Activated CD8-positive, alpha-beta T cell treated with anti-CD3 and anti-CD28 coated beads, Interleukin-2, amount 10 ng/mL, durations not matched to agents 7 days and 5 days (primary cell): Measurements from ENCODE around the gene KRT7. TPM values are rescaled to one million over a fixed set of nuclear protein-coding genes. Genes with fewer than 3 reads are reported as not detected.

Experiments used
- ATAC-seq: fragments of 150-1000 bp; cut with Tn5 transposase; one replicate; pipeline ENCODE4 v1.10.0; 2021; ENCODE audit warnings: moderate library complexity
- CTCF ChIA-PET: fragments of 350-600 bp; sonication (Branson Sonifier 250); formaldehyde crosslinking; loops from one replicate; lab custom pipeline; 2021; ENCODE audit warnings: antibody characterized with exemption; lab: Charles Lee
- POLR2A ChIA-PET: fragments of 350-600 bp; sonication (Branson Sonifier 250); formaldehyde crosslinking; loops from one replicate; lab custom pipeline; 2021; ENCODE audit warnings: antibody characterized with exemption; lab: Charles Lee
- DNase-seq: peaks from one replicate; pipeline ENCODE4 v3.0.0-alpha.2; 2020
- H3K27ac Mint-ChIP-seq: one replicate; pipeline ENCODE4 v1.8.0; 2021; ENCODE audit warnings: mild to moderate bottlenecking, mixed read lengths
- H3K27me3 Mint-ChIP-seq: one replicate; pipeline ENCODE4 v1.8.0; 2021; ENCODE audit warnings: low read depth, mixed read lengths
- H3K36me3 Mint-ChIP-seq: one replicate; pipeline ENCODE4 v1.8.0; 2021; ENCODE audit warnings: low read depth, mixed read lengths
- H3K4me1 Mint-ChIP-seq: one replicate; pipeline ENCODE4 v1.8.0; 2021; ENCODE audit warnings: low read depth, mixed read lengths
- H3K4me3 Mint-ChIP-seq: one replicate; pipeline ENCODE4 v1.8.0; 2021; ENCODE audit warnings: mild to moderate bottlenecking, mixed read lengths
- H3K9me3 Mint-ChIP-seq: one replicate; pipeline ENCODE4 v1.8.0; 2022; ENCODE audit warnings: mixed read lengths; ENCODE audit not compliant: insufficient read depth
- total RNA-seq, 2 experiments: library from RNA; stranded (reverse); gene quantifications; one replicate each; pipeline ENCODE4 v1.2.3, GENCODE V29; 2021

Gene KRT7
- 10 to 100 TPM; 14.4 to 14.7 TPM for total RNA-seq

- DNase-seq (no peak), ATAC-seq (no peak)
- H3K9me3 Mint-ChIP-seq: no peaks in the 10 kb centered on the region
- H3K4me1 Mint-ChIP-seq: no peaks in the 10 kb centered on the region
- H3K27ac Mint-ChIP-seq: no peak within 1 kb of the TSS
- CTCF ChIA-PET: interaction anchor here (1.8 kb wide), 1 partner anchor 11 kb away, joined by 5 read pairs; no protein-coding TSS in a partner anchor
- no peaks in the 10 kb centered on the region for H3K36me3 Mint-ChIP-seq
- H3K4me3 Mint-ChIP-seq: no peak within 1 kb of the TSS
- peaks cover 57% of the 10 kb centered on the region for H3K27me3 Mint-ChIP-seq
- POLR2A ChIA-PET: no interaction called here
Measured at GRCh38 chr12:52232674-52233461, at the start of gene KRT7. Gene KRT7, plus strand, starts transcription at chr12:52233243. Its CDS starts 54 bp downstream, at chr12:52233297.

GRCh38 chr12:52183544-52183910 is 49.5 kb upstream of the KRT7 start:
- POLR2A ChIA-PET: no interaction called here
- CTCF ChIA-PET: no interaction called here
- ATAC-seq (no peak), DNase-seq (no peak)
- Mint-ChIP-seq H3K4me1 (peaks cover 7% of the 10 kb centered on the region), H3K27me3 (no peaks in the 10 kb centered on the region), H3K4me3 (no peak overlapping the region), H3K9me3 (no peaks in the 10 kb centered on the region), H3K27ac (no peak overlapping the region), H3K36me3 (no peaks in the 10 kb centered on the region)

GRCh38 chr12:52183971-52184370 is 49.1 kb upstream of the KRT7 start:
- POLR2A ChIA-PET: no interaction called here
- H3K36me3 Mint-ChIP-seq: no peaks in the 10 kb centered on the region
- H3K27ac Mint-ChIP-seq: no peak overlapping the region
- H3K4me3 Mint-ChIP-seq: no peak overlapping the region
- H3K4me1 Mint-ChIP-seq: peaks cover 7% of the 10 kb centered on the region
- no peaks in the 10 kb centered on the region for H3K27me3 Mint-ChIP-seq
- CTCF ChIA-PET: no interaction called here
- no peak for ATAC-seq
- no peak for DNase-seq
- no peaks in the 10 kb centered on the region for H3K9me3 Mint-ChIP-seq

GRCh38 chr12:52184813-52185212 is 48.2 kb upstream of the KRT7 start:
- ATAC-seq (no peak), DNase-seq (no peak)
- H3K27me3 Mint-ChIP-seq: no peaks in the 10 kb centered on the region
- ChIA-PET POLR2A (no interaction called here), CTCF (interaction anchor here (0.7 to 2.4 kb wide), 3 partner anchors 8 to 93 kb away, joined by 3 to 10 read pairs (median 3); no protein-coding TSS in a partner anchor)
- H3K27ac Mint-ChIP-seq: no peak overlapping the region
- peaks cover 12% of the 10 kb centered on the region for H3K4me1 Mint-ChIP-seq
- H3K9me3 Mint-ChIP-seq: no peaks in the 10 kb centered on the region
- H3K4me3 Mint-ChIP-seq: no peak overlapping the region
- H3K36me3 Mint-ChIP-seq: no peaks in the 10 kb centered on the region

- CTCF ChIA-PET: interaction anchor here (0.8 to 2.4 kb wide), 3 partner anchors 9 to 142 kb away, joined by 3 to 10 read pairs (median 4); no protein-coding TSS in a partner anchor
- no peak overlapping the region for H3K4me3 Mint-ChIP-seq
- H3K36me3 Mint-ChIP-seq: no peaks in the 10 kb centered on the region
Measured at GRCh38 chr12:52185400-52185967, 47.6 kb upstream of the KRT7 start.

GRCh38 chr12:52186118-52186840 is 46.8 kb upstream of the KRT7 start:
- ChIA-PET POLR2A (no interaction called here), CTCF (interaction anchor here (1.2 to 2.4 kb wide), 2 partner anchors 92 to 141 kb away, joined by 4 to 10 read pairs; no protein-coding TSS in a partner anchor)
- no peak overlapping the region for H3K4me3 Mint-ChIP-seq
- no peak overlapping the region for H3K27ac Mint-ChIP-seq
- DNase-seq: no peak
- H3K27me3 Mint-ChIP-seq: peaks cover 11% of the 10 kb centered on the region
- H3K9me3 Mint-ChIP-seq: no peaks in the 10 kb centered on the region
- H3K36me3 Mint-ChIP-seq: no peaks in the 10 kb centered on the region
- H3K4me1 Mint-ChIP-seq: peaks cover 16% of the 10 kb centered on the region
- ATAC-seq: no peak

More at GRCh38 chr12:52185400-52185967, 47.6 kb upstream of the KRT7 start:
- Mint-ChIP-seq H3K4me1 (peaks cover 16% of the 10 kb centered on the region), H3K27ac (no peak overlapping the region), H3K9me3 (no peaks in the 10 kb centered on the region), H3K27me3 (peaks cover 5% of the 10 kb centered on the region)
- no peak for DNase-seq
- POLR2A ChIA-PET: no interaction called here
- no peak for ATAC-seq

- no peak for ATAC-seq
- DNase-seq: no peak
- H3K4me1 Mint-ChIP-seq: peaks cover 16% of the 10 kb centered on the region
- no peaks in the 10 kb centered on the region for H3K36me3 Mint-ChIP-seq
- H3K4me3 Mint-ChIP-seq: no peak overlapping the region
- ChIA-PET POLR2A (no interaction called here), CTCF (interaction anchor here (2.4 kb wide), 1 partner anchor 91 kb away, joined by 10 read pairs; no protein-coding TSS in a partner anchor)
- H3K9me3 Mint-ChIP-seq: no peaks in the 10 kb centered on the region
- H3K27me3 Mint-ChIP-seq: peaks cover 11% of the 10 kb centered on the region
- no peak overlapping the region for H3K27ac Mint-ChIP-seq
Measured at GRCh38 chr12:52187206-52187605, 45.8 kb upstream of the KRT7 start.

- ATAC-seq: no peak
- no peaks in the 10 kb centered on the region for H3K9me3 Mint-ChIP-seq
- H3K4me1 Mint-ChIP-seq: peaks cover 16% of the 10 kb centered on the region
Measured at GRCh38 chr12:52187640-52188039, 45.4 kb upstream of the KRT7 start.

GRCh38 chr12:52188658-52189057 is 44.4 kb upstream of the KRT7 start:
- Mint-ChIP-seq H3K27me3 (peaks cover 11% of the 10 kb centered on the region), H3K36me3 (no peaks in the 10 kb centered on the region), H3K4me3 (no peak overlapping the region), H3K4me1 (peaks cover 16% of the 10 kb centered on the region), H3K27ac (no peak overlapping the region), H3K9me3 (no peaks in the 10 kb centered on the region)
- CTCF ChIA-PET: interaction anchor here (0.7 kb wide), 1 partner anchor 89 kb away, joined by 3 read pairs; no protein-coding TSS in a partner anchor
- ATAC-seq (no peak), DNase-seq (no peak)
- POLR2A ChIA-PET: no interaction called here

More at GRCh38 chr12:52187640-52188039, 45.4 kb upstream of the KRT7 start:
- H3K4me3 Mint-ChIP-seq: no peak overlapping the region
- no peak overlapping the region for H3K27ac Mint-ChIP-seq
- ChIA-PET POLR2A (no interaction called here), CTCF (no interaction called here)
- H3K36me3 Mint-ChIP-seq: no peaks in the 10 kb centered on the region
- peaks cover 11% of the 10 kb centered on the region for H3K27me3 Mint-ChIP-seq
- no peak for DNase-seq

- Mint-ChIP-seq H3K9me3 (no peaks in the 10 kb centered on the region), H3K36me3 (no peaks in the 10 kb centered on the region), H3K4me3 (no peak overlapping the region), H3K27ac (no peak overlapping the region), H3K4me1 (peaks cover 11% of the 10 kb centered on the region), H3K27me3 (peaks cover 11% of the 10 kb centered on the region)
- ChIA-PET POLR2A (no interaction called here), CTCF (no interaction called here)
- no peak for DNase-seq
- ATAC-seq: no peak
Measured at GRCh38 chr12:52189376-52190174, 43.5 kb upstream of the KRT7 start.
